Measurements from ENCODE around the gene KDM5B.

KDM5B gene

GRCh38 chr1:202700061-202700460 is 108.2 kb downstream of the KDM5B start:
- peak; percentile 12 for ATAC-seq
- peaks cover 6% of the 10 kb centered on the region for H3K4me1 Mint-ChIP-seq
- no peaks in the 10 kb centered on the region for H3K36me3 Mint-ChIP-seq

GRCh38 chr1:202698276-202698675 is 109.9 kb downstream of the KDM5B start:
- Mint-ChIP-seq H3K4me3 (no peak overlapping the region), H3K9me3 (no peaks in the 10 kb centered on the region), H3K36me3 (no peaks in the 10 kb centered on the region), H3K27ac (no peak overlapping the region), H3K4me1 (peaks cover 6% of the 10 kb centered on the region)
- DNase-seq (ENCODE audit: low spot score in 2 of 2) (no peak), ATAC-seq (peak; percentile 21)

More at GRCh38 chr1:202700061-202700460, 108.2 kb downstream of the KDM5B start:
- Mint-ChIP-seq H3K27ac (no peak overlapping the region), H3K4me3 (no peak overlapping the region), H3K9me3 (no peaks in the 10 kb centered on the region)
- DNase-seq (ENCODE audit: low spot score in 2 of 2), result no peak

GRCh38 chr1:202697038-202697437 is 111.2 kb downstream of the KDM5B start:
- H3K36me3 Mint-ChIP-seq, result no peaks in the 10 kb centered on the region
- DNase-seq (ENCODE audit: low spot score in 2 of 2) (no peak), ATAC-seq (no peak)
- H3K4me3 Mint-ChIP-seq, result no peak overlapping the region
- no peak overlapping the region for H3K27ac Mint-ChIP-seq
- H3K4me1 Mint-ChIP-seq, result peaks cover 6% of the 10 kb centered on the region
- peaks cover 2% of the 10 kb centered on the region for H3K9me3 Mint-ChIP-seq

GRCh38 chr1:202694314-202694713 is 113.9 kb downstream of the KDM5B start:
- no peak overlapping the region for H3K27ac Mint-ChIP-seq
- no peaks in the 10 kb centered on the region for H3K36me3 Mint-ChIP-seq
- peaks cover 6% of the 10 kb centered on the region for H3K4me1 Mint-ChIP-seq
- H3K9me3 Mint-ChIP-seq, result peaks cover 2% of the 10 kb centered on the region
- no peak for DNase-seq (ENCODE audit: low spot score in 2 of 2)
- H3K4me3 Mint-ChIP-seq, result no peak overlapping the region
- ATAC-seq, result no peak

GRCh38 chr1:202692959-202693555 is 115.2 kb downstream of the KDM5B start:
- H3K27ac Mint-ChIP-seq, result no peak overlapping the region
- H3K36me3 Mint-ChIP-seq, result no peaks in the 10 kb centered on the region
- peak; percentile 55 to 76 for DNase-seq (ENCODE audit: low spot score in 2 of 2)
- H3K4me1 Mint-ChIP-seq, result peaks cover under 1% of the 10 kb centered on the region
- H3K9me3 Mint-ChIP-seq, result peaks cover 2% of the 10 kb centered on the region
- H3K4me3 Mint-ChIP-seq, result no peak overlapping the region
- ATAC-seq, result peak; percentile 69

- H3K4me1 Mint-ChIP-seq, result no peaks in the 10 kb centered on the region
- H3K9me3 Mint-ChIP-seq, result peaks cover 2% of the 10 kb centered on the region
- DNase-seq (ENCODE audit: low spot score in 2 of 2) (no peak), ATAC-seq (no peak)
- no peak overlapping the region for H3K27ac Mint-ChIP-seq
- H3K36me3 Mint-ChIP-seq, result no peaks in the 10 kb centered on the region
- H3K4me3 Mint-ChIP-seq, result no peak overlapping the region
These were observed 116.4 kb downstream of the KDM5B start for GRCh38 chr1:202691816-202692215.

- no peak overlapping the region for H3K27ac Mint-ChIP-seq
- no peaks in the 10 kb centered on the region for H3K4me1 Mint-ChIP-seq
- peaks cover 2% of the 10 kb centered on the region for H3K9me3 Mint-ChIP-seq
- H3K36me3 Mint-ChIP-seq, result no peaks in the 10 kb centered on the region
- no peak overlapping the region for H3K4me3 Mint-ChIP-seq
- DNase-seq (ENCODE audit: low spot score in 2 of 2) (no peak), ATAC-seq (no peak)
These were observed 118.5 kb downstream of the KDM5B start for GRCh38 chr1:202689493-202690342.

- H3K36me3 Mint-ChIP-seq, result no peaks in the 10 kb centered on the region
- ATAC-seq (no peak), DNase-seq (ENCODE audit: low spot score in 2 of 2) (no peak)
- no peaks in the 10 kb centered on the region for H3K4me1 Mint-ChIP-seq
- peaks cover 2% of the 10 kb centered on the region for H3K9me3 Mint-ChIP-seq
- no peak overlapping the region for H3K4me3 Mint-ChIP-seq
- H3K27ac Mint-ChIP-seq, result no peak overlapping the region
These were observed 119.1 kb downstream of the KDM5B start for GRCh38 chr1:202689082-202689481.

- DNase-seq (ENCODE audit: low spot score in 2 of 2) (no peak), ATAC-seq (no peak)
- H3K36me3 Mint-ChIP-seq, result no peaks in the 10 kb centered on the region
- H3K27ac Mint-ChIP-seq, result no peak overlapping the region
- H3K4me1 Mint-ChIP-seq, result no peaks in the 10 kb centered on the region
- H3K4me3 Mint-ChIP-seq, result no peak overlapping the region
- peaks cover 2% of the 10 kb centered on the region for H3K9me3 Mint-ChIP-seq
These were observed 119.8 kb downstream of the KDM5B start for GRCh38 chr1:202688401-202688800.

- Mint-ChIP-seq H3K4me3 (no peak overlapping the region), H3K36me3 (no peaks in the 10 kb centered on the region), H3K9me3 (no peaks in the 10 kb centered on the region), H3K4me1 (no peaks in the 10 kb centered on the region), H3K27ac (no peak overlapping the region)
- ATAC-seq (no peak), DNase-seq (ENCODE audit: low spot score in 2 of 2) (no peak)
These were observed 120.4 kb downstream of the KDM5B start for GRCh38 chr1:202687798-202688197.

- H3K4me3 Mint-ChIP-seq, result no peak overlapping the region
These were observed 120.9 kb downstream of the KDM5B start for GRCh38 chr1:202687370-202687769.

GRCh38 chr1:202685641-202686040 is 122.6 kb downstream of the KDM5B start:
- Mint-ChIP-seq H3K36me3 (no peaks in the 10 kb centered on the region), H3K27ac (no peak overlapping the region), H3K4me1 (no peaks in the 10 kb centered on the region), H3K9me3 (no peaks in the 10 kb centered on the region), H3K4me3 (no peak overlapping the region)
- ATAC-seq (no peak), DNase-seq (ENCODE audit: low spot score in 2 of 2) (no peak)

More at GRCh38 chr1:202687370-202687769, 120.9 kb downstream of the KDM5B start:
- Mint-ChIP-seq H3K9me3 (no peaks in the 10 kb centered on the region), H3K27ac (no peak overlapping the region), H3K4me1 (no peaks in the 10 kb centered on the region), H3K36me3 (no peaks in the 10 kb centered on the region)
- DNase-seq (ENCODE audit: low spot score in 2 of 2) (no peak), ATAC-seq (no peak)

GRCh38 chr1:202684716-202685115 is 123.5 kb downstream of the KDM5B start:
- ATAC-seq (no peak), DNase-seq (ENCODE audit: low spot score in 2 of 2) (no peak)
- Mint-ChIP-seq H3K27ac (no peak overlapping the region), H3K4me1 (no peaks in the 10 kb centered on the region), H3K9me3 (no peaks in the 10 kb centered on the region), H3K36me3 (no peaks in the 10 kb centered on the region), H3K4me3 (no peak overlapping the region)

GRCh38 chr1:202683029-202683428 is 125.2 kb downstream of the KDM5B start:
- no peak for ATAC-seq
- H3K27ac Mint-ChIP-seq, result no peak overlapping the region
- H3K36me3 Mint-ChIP-seq, result no peaks in the 10 kb centered on the region
- H3K4me3 Mint-ChIP-seq, result no peak overlapping the region
- no peaks in the 10 kb centered on the region for H3K4me1 Mint-ChIP-seq
- H3K9me3 Mint-ChIP-seq, result peaks cover 3% of the 10 kb centered on the region
- no peak for DNase-seq (ENCODE audit: low spot score in 2 of 2)

GRCh38 chr1:202682477-202682876 is 125.7 kb downstream of the KDM5B start:
- ATAC-seq, result no peak
- no peaks in the 10 kb centered on the region for H3K36me3 Mint-ChIP-seq
- peaks cover 3% of the 10 kb centered on the region for H3K9me3 Mint-ChIP-seq
- no peak overlapping the region for H3K27ac Mint-ChIP-seq
- no peak overlapping the region for H3K4me3 Mint-ChIP-seq
- DNase-seq (ENCODE audit: low spot score in 2 of 2), result no peak
- H3K4me1 Mint-ChIP-seq, result no peaks in the 10 kb centered on the region
